GM18505 (cell line): Measurements from ENCODE around the gene GJB2.

Source experiments
- ATAC-seq: cut with Tn5 transposase; IDR thresholded peaks from one replicate; pipeline ENCODE4 v1.9.1; 2021; ENCODE audit not compliant: unreplicated experiment
- POLR2A ChIP-seq: IDR thresholded peaks from 4 replicates; pipeline ENCODE4 v1.6.1; 2011; ENCODE audit warnings: borderline replicate concordance; ENCODE audit not compliant: insufficient read depth, insufficient read length; ENCODE audit errors: extremely low read depth

GJB2 gene

DNA sequence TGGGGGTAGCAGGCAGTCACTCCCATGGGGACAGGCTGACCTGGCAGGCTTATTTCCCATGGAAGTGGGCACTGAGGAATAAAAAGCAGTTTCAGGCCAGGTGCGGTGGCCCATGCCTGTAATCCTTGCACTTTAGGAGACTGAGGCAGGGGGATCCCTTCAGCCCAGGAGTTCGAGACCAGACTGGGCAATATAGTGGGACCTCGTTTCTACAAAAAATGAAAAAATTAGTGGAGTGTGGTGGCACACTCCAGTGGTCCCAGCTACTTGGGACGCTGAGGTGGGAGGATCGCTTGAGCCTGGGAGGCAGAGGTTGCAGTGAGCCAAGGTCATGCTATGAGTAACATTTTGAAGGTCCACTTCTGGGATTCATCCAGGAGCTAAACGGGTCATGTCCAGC lies 6.0 kb downstream of the GJB2 start:
- ATAC-seq: no peak
- TF ChIP-seq POLR2A: no peak

- ATAC-seq: no peak
- no peak for TF ChIP-seq POLR2A
These were observed 7.2 kb downstream of the GJB2 start for GRCh38 chr13:20185366-20186056.

- TF ChIP-seq POLR2A: no peak
- peak; percentile 76 for ATAC-seq
These were observed 10.4 kb downstream of the GJB2 start for GRCh38 chr13:20182231-20182846.

- no peak for TF ChIP-seq POLR2A
- no peak for ATAC-seq
These were observed 11.6 kb downstream of the GJB2 start for GRCh38 chr13:20181188-20181587.

- no peak for TF ChIP-seq POLR2A
- no peak for ATAC-seq
These were observed 14.6 kb downstream of the GJB2 start for GRCh38 chr13:20178156-20178555.

DNA sequence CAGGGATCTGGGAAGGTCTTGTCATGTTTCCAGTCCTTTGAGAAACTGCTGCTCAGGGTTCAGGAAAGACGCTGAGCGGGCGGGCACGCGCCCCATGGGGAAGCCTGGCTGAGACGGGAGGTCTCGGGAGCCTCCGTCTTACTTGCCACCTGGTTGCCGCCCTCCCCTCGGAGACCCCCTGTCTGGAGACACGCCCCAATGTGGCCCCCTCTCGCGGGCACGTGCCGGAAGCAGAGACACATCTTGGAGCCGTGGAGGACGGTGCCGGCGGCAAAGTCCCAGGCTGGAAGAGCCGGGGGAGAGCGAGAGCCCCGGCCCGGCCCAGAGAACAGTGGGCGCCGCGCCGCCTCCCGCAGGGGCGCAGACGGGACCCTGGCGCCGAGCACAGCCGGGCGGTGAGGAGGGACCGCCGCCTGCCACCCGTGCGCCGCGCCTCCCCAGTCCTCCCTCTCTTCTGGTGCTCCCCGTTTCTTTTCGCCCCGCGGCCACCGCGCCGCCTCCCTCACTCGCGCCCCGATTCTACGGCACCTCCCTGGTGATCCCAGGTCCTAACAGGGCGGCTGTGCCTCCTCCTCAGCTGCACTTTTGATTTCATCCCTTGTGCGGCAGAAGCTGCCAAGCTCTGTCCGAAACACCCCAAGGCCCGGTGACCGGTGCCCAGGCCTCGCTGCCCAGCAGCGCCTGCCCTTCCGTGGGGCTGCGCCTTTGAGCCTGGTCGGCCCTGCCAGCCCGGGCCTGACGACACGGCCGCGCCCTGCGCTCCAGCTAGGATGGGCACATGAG lies 15.5 kb downstream of the GJB2 start:
- TF ChIP-seq POLR2A: no peak
- no peak for ATAC-seq

DNA sequence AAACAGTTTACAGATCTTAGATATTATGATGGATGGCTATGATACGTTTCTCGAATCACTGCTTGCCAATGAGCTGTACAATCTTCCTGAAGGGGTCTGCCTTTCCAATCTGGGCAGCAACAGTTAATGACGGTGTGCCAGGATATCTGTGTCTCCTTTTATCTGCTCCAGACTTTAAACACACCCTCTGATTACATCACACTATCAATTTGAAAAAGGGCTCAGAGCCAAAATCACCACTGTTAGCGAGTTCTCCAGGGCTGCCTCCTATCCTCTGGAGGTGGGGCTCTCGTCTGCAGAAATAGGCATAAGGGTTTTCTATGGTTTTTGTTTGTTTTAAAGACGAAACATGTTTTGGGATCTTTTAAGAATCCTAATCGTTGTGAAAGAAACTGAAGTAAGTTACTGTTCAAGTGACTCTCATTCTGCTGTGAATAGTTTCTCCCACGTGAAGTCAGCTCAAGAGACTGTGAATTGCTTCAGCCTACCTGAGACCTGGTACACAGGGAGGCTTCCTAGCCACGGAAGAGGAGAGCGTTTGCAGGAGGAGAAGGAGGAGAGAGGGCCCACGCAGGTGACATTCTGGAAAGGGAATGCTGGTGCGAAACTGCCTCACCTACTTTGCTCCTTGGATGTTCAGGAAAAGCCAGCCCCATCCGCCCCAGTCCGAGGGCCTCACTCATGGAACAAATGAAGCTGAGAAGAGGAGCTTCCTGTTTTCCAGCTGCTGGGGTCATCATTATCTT lies 16.7 kb downstream of the GJB2 start:
- no peak for TF ChIP-seq POLR2A
- no peak for ATAC-seq

DNA sequence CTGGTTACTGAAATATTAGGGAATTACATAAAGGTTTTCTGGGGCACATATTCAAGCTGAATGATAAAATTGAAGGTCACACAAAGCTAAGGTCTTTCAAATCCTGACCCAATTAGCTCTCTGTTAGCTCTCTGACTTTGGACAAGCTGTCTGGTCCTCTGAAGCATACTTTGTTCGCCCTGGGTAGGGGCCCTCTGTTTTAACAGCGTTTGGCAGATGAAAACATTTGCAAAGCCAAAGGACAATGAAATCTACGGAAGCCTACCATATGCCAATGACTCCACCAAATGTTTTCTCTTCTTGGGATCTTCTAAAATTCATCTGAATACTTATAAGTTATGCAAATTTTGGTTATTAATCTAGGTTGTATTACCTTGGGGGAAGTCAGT lies 17.3 kb downstream of the GJB2 start:
- TF ChIP-seq POLR2A: no peak
- ATAC-seq: no peak

- no peak for TF ChIP-seq POLR2A
- peak; percentile 90 for ATAC-seq
These were observed 17.9 kb downstream of the GJB2 start for GRCh38 chr13:20174656-20175405.

DNA sequence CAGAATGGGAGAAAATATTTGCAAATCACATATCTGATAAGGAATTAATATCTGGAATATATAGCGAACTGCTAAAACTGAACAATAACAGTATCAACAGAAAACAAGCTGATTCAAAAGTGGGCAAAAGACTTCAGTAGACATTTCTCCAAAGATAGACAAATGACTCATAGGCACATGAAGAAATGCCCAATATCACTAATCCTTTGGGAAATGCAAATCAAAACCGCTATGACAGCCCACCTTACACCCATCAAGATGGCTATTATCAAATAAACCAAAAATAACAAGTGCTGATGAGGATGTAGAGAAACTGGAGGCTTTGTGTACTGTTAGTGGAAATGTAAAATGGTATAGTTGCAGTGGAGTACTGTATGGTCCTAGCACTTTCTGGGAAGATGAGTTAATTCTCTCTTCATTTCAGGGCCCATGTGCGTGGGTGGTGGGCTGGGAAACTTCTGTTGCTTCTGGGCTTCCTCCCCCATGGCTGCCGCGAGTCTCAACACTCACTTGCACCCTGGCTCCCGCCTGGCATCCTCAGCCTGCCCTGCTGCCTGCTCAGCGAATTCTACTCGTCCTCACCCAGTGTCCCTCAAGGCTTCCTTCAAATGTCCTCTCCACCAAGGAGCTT lies 19.5 kb downstream of the GJB2 start:
- no peak for ATAC-seq
- TF ChIP-seq POLR2A: no peak

- TF ChIP-seq POLR2A: no peak
- ATAC-seq: no peak
These were observed 21.4 kb downstream of the GJB2 start for GRCh38 chr13:20171364-20171763.

DNA sequence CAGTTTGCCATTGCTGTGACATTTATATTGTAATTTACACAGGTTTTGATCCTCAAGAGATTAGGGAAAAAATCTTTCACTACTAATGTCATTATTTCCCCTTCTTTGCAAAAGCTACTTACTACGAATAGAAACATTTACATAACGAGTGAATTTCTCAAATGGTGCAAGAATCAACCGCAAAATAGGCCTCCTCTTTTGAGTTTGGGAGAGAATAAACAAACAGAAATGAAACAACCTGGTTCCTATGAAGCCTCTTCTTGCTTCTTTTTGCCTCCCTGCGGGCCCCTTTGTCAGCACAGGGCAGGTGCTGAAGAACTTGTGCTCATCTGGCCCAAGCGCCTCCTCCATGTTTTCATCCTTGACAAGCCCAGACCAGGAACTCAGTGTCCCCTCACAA lies 21.8 kb downstream of the GJB2 start:
- ATAC-seq: no peak
- no peak for TF ChIP-seq POLR2A
